22Rv1 (cell line): ENCODE measurements around the gene TBC1D22A.

Experiments
- H3K27ac ChIP-seq: fragments of 450-650 bp; 2 replicates; pipeline ENCODE4 v1.5.1; 2017
- CTCF ChIP-seq: fragments of 450-650 bp; IDR thresholded peaks from 2 replicates; pipeline ENCODE4 v1.5.1; 2017; ENCODE audit warnings: mild to moderate bottlenecking
- ZFX ChIP-seq: fragments of 450-650 bp; IDR thresholded peaks from 2 replicates; pipeline ENCODE4 v1.6.1; 2017; ENCODE audit warnings: antibody characterized with exemption, borderline replicate concordance

TBC1D22A gene

GRCh38 chr22:46964773-46965550 is 202.5 kb downstream of the TBC1D22A start:
- H3K27ac ChIP-seq: no peak overlapping the region
- TF ChIP-seq CTCF (no peak), ZFX (no peak)

- TF ChIP-seq ZFX: no peak
- TF ChIP-seq CTCF: no peak
- no peak overlapping the region for H3K27ac ChIP-seq
Observed at GRCh38 chr22:46965555-46966494, 203.4 kb downstream of the TBC1D22A start.

GRCh38 chr22:46966495-46966845 is 204.0 kb downstream of the TBC1D22A start:
- no peak overlapping the region for H3K27ac ChIP-seq
- TF ChIP-seq ZFX (no peak), CTCF (no peak)

GRCh38 chr22:46966846-46967245 is 204.4 kb downstream of the TBC1D22A start:
- H3K27ac ChIP-seq: no peak overlapping the region
- no peak for TF ChIP-seq CTCF
- TF ChIP-seq ZFX: no peak

GRCh38 chr22:46967445-46968358 is 205.3 kb downstream of the TBC1D22A start:
- H3K27ac ChIP-seq: no peak overlapping the region
- TF ChIP-seq CTCF (no peak), ZFX (no peak)

- TF ChIP-seq ZFX (no peak), CTCF (no peak)
- no peak overlapping the region for H3K27ac ChIP-seq
Observed at GRCh38 chr22:46968359-46968740, 205.9 kb downstream of the TBC1D22A start.
